Stimulated activated CD8-positive, alpha-beta memory T cell treated with anti-CD3 and anti-CD28 coated beads, Interleukin-15, amount 100 ng/mL, for 48 hours (primary cell): ENCODE results near the gene RNGTT.
"Not testable (repeated sequence)": the region's sequence is repeated elsewhere in the genome, so short reads cannot be mapped to it uniquely, and the experiment has no call there.

ENCODE experiments used
- DNase-seq, 2 donors: peaks; one replicate each; pipeline ENCODE4 v3.0.0-alpha.2; 2020; ENCODE audit warnings: low read depth in 2 of 2

The RNGTT gene

GRCh38 chr6:88722686-88723085 is 240.7 kb downstream of the RNGTT start:
- no peak for DNase-seq

GRCh38 chr6:88716399-88716798 is 247.0 kb downstream of the RNGTT start:
- DNase-seq = not testable (repeated sequence)

- no peak for DNase-seq
Observed at GRCh38 chr6:88712243-88712936, 251.0 kb downstream of the RNGTT start.

DNA sequence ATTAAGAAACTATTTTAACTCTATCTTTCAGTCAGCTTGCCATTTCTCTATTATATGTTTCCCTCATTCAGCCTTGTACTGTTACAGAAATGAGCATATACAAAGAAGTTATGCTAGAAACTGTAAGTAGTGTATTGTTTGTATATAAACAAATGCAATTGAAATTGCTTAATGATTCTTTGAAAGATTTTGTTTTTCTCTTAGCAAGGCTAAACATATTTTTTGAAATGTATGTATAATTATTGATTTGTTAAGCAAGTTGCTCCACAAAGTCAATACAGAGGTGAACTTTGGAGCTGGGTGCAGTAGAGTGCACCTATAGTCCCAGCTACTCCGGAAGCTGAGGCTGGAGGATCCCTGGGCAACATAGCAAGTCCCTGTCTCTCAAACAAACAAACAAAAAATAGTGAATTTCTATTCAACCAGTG is 253.6 kb downstream of the RNGTT start:
- DNase-seq = no peak

- DNase-seq = no peak
Observed at GRCh38 chr6:88708197-88708744, 255.1 kb downstream of the RNGTT start.

DNA sequence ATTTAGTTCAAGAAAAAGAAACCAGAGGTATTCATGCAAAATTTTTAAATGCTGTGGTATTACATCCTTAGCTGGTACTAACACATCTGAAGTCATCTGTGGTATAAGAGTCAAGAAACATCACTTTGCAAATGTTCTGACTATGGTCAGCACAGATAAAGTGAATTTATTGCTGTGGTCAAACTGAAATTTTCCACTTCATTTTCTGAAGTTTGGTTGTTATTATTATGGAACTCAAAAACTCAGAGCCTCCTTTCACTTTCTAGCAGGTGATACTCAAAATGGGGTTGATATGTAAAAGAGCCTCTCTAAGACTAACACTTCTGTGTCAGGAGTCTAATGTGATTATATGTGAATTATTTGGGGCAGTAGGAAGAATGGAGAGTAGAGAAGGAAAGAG is 257.8 kb downstream of the RNGTT start:
- no peak for DNase-seq

DNA sequence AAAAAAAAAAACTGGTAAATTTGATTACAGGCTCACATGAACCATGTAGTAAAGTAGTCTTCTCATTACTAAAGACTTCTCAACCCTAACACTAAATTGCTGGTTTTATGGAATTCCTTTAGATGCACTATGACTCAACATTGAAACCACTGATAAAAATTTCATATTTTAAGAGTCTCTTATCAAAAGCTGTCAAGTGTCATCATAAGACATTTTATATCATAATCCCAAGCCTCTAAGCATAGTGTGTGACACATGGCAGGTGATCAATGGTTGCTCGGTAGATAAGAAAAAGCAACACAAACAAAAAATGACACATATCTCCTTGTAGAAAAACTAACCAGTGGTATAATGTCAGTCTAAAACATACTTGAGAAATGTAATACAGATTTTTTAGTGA is 258.4 kb downstream of the RNGTT start:
- DNase-seq = no peak

- DNase-seq = no peak
Observed at GRCh38 chr6:88702956-88703556, 260.4 kb downstream of the RNGTT start.

- no peak for DNase-seq
Observed at GRCh38 chr6:88698661-88699060, 264.8 kb downstream of the RNGTT start.

GRCh38 chr6:88695937-88696336 is 267.5 kb downstream of the RNGTT start:
- no peak for DNase-seq

DNA sequence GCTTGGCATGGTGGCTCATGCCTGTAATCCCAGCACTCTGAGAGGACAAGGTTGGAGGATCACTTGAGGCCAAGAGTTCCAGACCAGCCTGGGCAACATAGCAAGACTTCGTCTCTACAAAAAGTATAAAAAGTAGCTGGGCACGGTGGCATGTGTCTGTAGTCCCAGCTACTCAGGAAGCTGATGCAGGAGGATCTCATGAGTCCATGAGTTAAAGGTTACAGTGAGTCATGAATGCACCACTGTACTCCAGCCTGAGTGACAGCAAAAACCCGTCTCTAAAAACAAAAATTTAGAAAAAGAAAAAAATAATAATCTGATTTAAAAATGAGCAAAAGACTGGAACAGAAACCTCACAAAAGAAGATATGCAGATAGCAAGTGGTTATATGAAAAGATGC is 279.7 kb downstream of the RNGTT start:
- DNase-seq = no peak

- DNase-seq = no peak
Observed at GRCh38 chr6:88680654-88681053, 282.8 kb downstream of the RNGTT start.

DNA sequence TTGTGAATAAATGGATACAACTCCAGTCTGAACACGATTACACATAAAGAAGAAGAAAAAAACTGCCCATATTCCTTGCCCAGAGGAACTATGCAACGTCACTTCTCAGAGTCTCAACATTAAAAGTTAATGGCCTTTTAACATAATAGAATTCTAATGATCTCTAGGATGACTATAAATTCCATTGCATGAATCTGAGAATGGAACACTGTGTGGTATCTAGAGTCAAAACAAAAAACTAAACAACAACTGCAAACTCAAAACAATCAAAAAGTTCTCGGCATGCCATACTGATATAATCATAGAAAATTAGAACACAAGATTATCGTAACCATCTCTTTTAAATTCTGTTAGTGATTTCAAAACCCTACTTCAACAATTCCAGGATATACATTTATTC is 283.6 kb downstream of the RNGTT start:
- DNase-seq = no peak

DNA sequence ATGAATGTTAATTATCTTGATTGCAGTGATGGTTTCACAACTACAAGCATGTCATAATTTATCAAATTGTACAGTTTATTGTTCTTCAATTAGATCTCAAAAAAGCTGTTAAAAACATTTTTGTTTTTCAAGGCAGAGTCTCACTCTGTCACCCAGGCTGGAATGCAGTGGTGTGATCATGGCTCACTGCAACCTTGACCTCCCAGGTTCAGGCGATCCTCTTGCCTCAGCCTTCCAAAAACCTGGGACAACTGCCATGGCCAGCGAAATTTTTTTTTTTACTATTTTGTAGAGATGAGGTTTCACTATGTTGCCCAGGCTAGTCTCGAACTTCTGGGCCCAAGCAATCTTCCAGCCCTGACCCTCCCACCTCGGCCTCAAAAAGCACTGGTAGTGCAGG is 286.1 kb downstream of the RNGTT start:
- no peak for DNase-seq

GRCh38 chr6:88671624-88672023 is 291.8 kb downstream of the RNGTT start:
- DNase-seq = no peak

DNA sequence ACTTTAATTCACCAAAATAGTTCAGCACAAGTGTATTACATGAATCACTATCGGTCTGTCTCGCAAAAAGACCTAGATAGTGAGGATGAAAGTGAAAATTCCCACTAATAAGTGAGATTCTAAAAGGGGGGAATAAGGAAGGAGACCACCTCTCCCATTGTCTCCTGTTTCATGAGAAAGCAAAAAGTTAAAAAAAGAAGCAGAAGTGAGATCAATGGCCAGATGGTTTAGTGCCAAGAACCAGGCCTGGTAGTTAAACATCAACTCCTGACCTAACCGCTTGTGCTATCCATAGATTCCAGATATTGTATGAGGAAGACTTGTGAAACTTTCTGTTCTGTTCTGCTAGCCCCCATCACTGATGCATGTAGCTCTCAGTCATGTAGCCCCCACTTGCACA is 293.0 kb downstream of the RNGTT start:
- DNase-seq = no peak

DNA sequence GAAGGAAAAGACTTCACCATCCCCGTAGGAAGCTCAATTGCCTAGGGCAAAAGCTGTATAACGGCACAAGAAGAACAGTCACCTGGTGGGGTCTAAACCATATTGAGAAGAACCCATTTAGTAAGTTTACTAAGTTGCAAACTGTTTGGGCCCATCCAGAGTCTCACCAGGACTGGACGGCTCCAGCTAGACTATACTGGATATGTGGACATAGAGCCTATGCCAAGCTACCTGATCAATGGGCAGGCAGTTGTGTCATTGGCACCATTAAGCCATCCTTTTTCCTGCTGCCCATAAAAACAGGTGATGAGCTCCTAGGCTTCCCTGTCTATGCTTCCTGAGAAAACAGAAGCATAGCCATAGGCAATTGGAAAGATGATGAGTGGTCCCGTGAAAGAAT is 293.9 kb downstream of the RNGTT start:
- no peak for DNase-seq

GRCh38 chr6:88666901-88667300 is 296.5 kb downstream of the RNGTT start:
- DNase-seq = no peak

- no peak for DNase-seq
Observed at GRCh38 chr6:88665131-88665530, 298.3 kb downstream of the RNGTT start.

DNA sequence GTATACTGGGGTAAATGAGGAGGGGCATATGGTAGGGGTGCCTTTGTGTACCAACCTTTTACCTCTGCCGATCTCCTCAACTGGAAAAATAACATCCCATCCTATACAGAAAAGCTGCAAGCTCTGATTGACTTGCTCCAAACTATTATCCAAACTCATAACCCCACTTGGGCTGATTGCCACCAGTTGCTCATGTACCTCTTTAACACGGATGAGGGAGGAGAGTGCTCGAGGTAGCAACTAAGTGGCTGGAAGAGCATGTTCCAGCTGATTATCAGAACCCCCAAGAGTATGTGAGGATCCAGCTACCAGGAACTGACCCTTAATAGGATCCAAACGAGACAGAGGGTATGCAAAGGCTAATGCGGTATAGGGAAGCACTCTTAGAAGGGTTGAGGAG is 299.6 kb downstream of the RNGTT start:
- DNase-seq = no peak

DNA sequence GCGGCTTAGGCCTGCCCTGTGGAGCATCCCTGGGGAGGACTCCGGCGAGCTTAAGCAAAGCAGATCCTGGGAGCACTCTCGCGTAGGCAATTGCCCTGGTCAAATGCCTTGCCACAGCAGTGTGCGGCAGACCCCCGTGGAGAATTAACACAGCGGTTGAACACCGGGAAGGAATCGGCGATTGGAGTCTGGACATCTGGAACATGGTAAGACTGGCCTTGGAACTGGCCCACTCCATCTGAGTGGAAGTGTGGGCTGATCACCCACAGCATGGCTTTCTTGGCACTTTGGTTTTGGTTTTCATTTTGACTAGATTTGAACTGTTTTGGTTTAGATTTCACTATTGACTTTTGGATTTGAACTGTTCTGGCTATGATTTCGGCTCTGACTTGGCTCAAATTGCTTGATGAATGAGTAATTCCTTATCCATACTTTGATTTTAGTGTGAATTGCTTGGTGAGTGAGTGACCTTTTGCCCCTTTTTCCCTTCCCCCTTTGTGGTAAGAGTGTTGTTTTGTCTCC is 300.7 kb downstream of the RNGTT start:
- DNase-seq = no peak

DNA sequence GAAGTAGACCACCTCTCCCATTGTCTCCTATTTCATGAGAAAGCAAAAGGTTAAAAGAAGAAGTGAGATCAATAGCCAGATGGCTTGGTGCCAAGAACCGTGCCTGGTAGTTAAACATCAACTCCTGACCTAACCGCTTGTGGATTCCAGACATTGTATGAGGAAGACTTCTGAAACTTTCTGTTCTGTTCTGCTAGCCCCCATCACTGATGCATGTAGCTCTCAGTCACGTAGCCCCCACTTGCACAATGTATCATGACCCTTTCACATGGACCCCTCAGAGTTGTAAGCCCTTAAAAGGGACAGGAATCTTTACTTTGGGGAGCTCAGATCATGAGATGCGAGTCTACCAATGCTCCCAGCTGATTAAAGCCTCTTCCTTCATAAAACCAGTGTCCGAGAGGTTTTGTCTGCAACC is 301.2 kb downstream of the RNGTT start:
- DNase-seq = no peak

DNA sequence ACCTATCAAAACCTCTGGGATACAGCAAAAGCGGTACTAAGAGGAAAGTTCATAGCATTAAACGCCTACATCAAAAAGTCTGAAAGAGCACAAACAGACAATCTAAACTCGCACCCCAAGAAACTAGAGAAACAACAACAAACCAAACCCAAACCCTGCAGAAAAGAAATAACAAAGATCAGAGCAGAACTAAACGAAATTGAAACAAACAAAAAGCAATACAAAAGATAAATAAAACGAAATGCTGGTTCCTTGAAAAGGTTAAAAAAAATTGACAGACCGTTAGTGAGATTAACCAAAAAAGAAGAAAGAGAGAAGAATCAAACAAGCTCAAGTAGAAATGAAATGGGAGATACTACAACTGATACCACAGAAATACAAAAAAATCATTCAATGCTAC is 302.3 kb downstream of the RNGTT start:
- no peak for DNase-seq
